ENCODE measurements around the gene TPX2. TPM values are rescaled to one million over a fixed set of nuclear protein-coding genes. Genes with fewer than 3 reads are reported as not detected.

TPX2 gene, protein sequence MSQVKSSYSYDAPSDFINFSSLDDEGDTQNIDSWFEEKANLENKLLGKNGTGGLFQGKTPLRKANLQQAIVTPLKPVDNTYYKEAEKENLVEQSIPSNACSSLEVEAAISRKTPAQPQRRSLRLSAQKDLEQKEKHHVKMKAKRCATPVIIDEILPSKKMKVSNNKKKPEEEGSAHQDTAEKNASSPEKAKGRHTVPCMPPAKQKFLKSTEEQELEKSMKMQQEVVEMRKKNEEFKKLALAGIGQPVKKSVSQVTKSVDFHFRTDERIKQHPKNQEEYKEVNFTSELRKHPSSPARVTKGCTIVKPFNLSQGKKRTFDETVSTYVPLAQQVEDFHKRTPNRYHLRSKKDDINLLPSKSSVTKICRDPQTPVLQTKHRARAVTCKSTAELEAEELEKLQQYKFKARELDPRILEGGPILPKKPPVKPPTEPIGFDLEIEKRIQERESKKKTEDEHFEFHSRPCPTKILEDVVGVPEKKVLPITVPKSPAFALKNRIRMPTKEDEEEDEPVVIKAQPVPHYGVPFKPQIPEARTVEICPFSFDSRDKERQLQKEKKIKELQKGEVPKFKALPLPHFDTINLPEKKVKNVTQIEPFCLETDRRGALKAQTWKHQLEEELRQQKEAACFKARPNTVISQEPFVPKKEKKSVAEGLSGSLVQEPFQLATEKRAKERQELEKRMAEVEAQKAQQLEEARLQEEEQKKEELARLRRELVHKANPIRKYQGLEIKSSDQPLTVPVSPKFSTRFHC
- total RNA-seq (2014; rRNA removed; shearing (Covaris generic)) = 204 and 319 TPM in 2 replicates

- peak; percentile 100 for DNase-seq (ENCODE audit: low read depth)
These were observed at the start of gene TPX2 for GRCh38 chr20:31738729-31739549. TSS of gene TPX2 (plus strand) at chr20:31739290. CDS start at chr20:31757477, 18,187 bp downstream.

DNA sequence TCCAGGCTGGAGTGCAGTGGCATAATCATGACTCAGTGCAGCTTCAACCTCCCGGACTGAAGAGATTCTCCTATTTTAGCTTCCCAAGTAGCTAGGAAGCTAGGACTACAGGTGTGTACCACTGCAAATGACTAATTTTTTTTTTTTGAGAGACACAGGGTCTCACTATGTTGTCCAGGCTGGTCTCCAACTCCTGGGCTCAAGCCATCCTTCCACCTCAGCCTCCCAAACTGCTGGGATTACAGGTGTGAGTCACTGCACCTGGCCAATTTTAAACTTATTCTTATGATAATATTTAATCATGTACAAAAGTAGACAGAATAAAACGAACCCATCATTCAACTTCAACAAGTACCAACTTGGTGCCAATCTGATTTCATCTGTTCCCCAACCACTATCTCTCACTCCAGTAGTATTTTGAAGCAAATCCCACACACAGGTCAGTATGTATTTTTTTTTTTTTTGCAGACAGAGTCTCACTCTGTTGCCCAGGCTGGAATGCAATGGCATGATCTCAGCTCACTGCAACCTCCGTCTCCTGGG, 48.9 kb upstream of the TPX2 start:
- DNase-seq (ENCODE audit: low read depth) = no peak

GRCh38 chr20:31691646-31692275, 47.3 kb upstream of the TPX2 start:
- DNase-seq (ENCODE audit: low read depth) = peak; percentile 76

DNA sequence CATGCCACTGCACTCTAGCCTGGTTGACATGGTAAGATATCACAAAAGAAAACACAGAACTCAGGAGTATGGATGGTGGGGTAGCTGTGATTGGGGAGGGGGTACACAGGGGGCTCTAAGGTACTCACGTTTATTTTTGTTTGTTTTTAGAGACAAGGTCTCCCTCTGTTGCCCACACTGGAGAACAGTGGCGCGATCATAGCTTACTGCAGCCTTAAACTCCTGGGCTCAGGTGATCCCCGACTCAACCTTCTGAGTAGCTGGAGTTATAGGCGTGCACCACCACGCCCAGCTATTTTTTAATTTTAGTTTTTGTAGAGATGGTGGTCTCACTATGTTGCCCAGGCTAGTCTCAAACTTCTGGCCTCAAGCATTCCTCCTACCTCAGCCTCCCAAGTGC, 45.7 kb upstream of the TPX2 start:
- DNase-seq (ENCODE audit: low read depth) = no peak

- DNase-seq (ENCODE audit: low read depth) = no peak
These were observed 45.0 kb upstream of the TPX2 start for GRCh38 chr20:31693987-31694661.

GRCh38 chr20:31694842-31695593, 44.1 kb upstream of the TPX2 start:
- DNase-seq (ENCODE audit: low read depth) = no peak

DNA sequence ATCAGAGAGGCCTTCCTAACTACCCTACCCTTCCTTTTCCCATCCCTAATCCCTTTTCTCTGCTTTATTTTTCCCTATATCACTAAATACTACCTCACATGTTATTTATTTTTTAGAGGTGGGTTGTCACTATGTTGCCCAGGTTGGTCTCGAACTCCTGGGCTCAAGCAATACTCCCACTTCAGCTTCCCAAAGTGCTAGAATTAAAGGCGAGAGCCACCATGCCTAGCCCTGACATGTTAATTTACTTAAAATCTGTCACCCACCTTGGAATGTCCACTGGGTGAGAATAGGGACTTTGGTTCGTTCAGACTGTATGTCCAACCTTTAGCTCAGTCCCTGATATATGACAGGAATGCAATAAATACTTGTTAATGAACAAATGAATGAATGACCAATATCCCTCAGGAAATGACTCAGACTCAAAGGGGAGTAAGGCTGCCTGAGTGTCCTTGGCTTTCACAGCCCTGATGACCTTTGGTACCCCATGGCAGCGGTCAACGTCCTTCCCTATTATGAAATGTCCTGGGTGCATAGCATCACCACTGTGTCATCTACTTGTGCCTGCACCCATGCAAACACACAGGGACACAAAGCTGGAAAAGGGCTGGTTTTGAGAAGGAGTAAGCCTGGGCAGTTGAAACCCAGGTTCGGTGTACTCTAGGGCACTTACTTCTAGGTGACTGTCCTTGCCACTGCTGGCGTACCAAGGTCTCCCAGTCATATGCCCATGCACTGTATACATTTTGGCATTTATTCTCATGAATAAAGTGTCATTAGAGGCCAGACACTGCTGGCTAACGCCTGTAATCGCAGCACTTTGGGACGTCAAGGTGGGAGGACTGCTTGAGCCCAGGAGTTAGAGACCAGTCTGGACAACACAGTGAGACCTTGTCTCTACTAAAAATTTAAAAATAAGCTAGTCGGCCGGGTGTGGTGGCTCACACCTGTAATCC, 43.0 kb upstream of the TPX2 start:
- DNase-seq (ENCODE audit: low read depth) = peak; percentile 99

GRCh38 chr20:31698243-31698802, 40.8 kb upstream of the TPX2 start:
- DNase-seq (ENCODE audit: low read depth) = no peak

DNA sequence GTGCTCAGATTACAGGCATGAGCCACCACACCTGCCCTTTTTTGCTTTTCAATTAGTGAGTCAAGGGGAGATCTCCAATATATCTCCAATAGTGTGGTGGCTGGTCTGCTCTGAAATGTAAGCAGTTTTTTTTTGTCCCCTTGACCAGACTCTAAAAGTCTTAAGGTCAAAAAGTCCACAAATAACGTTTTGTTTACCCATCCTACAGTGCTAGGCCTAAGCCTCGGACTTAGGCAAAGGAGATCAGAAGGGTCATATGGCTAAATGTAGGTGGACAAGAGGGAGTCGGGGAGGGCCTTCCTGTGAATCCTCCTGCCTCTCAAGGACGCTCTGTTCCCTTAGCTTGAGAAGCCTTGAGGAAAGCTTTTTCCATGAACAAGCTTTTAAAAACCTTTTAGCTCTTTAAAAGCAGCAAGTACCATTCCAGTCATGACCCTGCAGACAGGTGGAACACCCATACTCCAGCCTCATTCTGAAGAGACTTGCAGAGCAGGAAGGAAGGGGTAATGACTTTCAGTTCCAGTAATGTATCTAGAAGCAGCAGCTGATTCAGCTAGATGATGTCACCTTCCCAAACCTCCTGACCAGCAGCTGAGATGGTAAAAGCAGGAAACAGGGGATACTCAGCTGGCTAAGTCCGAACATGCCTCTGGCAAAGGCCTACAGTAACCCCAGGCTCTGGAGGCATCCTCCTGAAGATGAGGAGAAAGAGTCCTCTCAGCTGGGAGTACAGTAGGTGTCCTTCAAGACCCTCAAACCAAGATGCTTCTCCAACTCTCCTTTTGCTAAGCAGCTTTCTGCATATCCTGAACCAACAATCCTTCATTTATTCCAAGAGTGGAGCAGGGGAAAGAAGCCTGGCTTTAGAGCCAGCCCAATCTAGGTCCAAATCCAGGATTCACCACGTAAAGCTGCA, 40.0 kb upstream of the TPX2 start:
- peak; percentile 98 for DNase-seq (ENCODE audit: low read depth)

DNA sequence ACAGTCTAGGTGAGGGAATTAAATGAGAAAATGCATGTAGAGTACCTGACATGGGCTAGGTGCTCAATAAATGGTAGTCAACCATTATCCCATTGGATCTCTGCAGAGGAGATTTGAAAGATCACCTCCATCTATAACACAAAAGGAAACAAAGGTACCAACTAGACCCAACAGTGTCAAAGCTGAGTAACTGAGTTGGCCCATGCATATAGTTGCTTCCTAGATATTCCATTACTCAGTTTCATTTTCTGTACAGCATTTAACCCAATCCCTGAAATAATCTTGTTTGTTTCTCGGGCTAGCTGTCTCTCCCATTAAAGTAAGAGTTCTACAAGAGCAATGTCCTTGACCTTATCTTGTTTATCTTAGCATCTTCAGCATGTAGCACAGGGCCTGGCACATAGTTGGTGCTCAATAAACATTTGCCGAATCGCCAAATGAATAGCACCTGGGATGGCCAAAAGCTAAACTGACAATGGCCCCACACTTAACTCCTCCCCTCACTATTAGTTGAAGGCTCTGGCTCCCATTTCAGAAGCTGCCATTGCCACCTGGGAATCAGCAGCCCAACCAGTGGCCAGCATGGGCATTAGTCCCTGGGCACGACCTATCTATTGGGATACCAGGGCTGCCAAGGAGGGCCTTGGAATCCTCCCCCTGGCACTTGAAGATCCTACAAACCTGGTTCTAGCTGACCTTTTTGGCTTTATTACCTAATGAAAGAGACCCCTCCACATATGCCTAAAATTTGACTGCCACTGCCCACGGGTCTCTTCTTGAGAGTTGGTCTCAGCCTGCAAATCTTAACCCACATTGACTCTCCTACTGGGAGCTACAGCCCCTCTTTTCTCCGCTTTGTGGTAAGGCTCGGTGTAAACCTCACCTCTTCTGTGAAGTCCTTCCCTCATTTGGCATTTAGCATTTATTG, 39.0 kb upstream of the TPX2 start:
- no peak for DNase-seq (ENCODE audit: low read depth)

DNA sequence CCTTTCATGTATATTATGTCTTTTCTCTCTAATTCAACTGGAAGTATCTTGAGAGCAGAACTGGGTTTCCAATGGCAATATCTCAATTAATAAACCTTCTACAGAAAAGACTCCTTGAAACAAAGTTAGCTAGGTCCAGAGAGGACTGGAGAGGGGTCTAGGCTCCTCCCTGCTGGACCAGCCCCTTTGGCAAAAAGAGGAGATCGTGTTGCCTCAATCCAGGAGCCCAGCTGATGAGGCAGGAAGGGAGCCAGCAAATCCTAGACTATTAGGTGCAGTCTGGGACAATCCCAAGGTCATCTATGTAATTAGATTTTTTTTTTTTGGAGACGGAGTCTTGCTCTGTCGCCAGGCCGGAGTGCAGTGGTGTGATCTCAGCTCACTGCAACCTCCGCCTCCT, 38.3 kb upstream of the TPX2 start:
- no peak for DNase-seq (ENCODE audit: low read depth)

DNA sequence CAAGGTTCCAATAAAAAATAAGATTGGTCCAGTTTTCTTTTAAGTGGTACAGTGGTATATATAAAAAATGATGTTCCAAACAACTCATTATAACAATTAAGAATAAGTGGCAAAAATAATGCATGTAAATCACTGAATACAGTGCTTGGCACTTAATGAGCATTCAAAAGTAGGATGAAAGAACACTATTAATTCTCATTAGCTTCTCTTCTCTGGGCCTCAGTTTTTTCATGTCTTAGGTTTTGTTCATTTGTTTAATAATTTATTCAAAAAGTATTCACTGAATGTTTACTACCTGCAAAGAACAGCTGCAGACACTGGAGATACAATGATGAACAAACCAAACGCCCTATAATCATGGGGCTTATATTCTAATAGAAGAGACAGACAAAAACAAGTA, 37.5 kb upstream of the TPX2 start:
- no peak for DNase-seq (ENCODE audit: low read depth)

GRCh38 chr20:31704225-31705119, 34.6 kb upstream of the TPX2 start:
- peak; percentile 92 for DNase-seq (ENCODE audit: low read depth)

- DNase-seq (ENCODE audit: low read depth) = no peak
These were observed 33.9 kb upstream of the TPX2 start for GRCh38 chr20:31705191-31705590.
